ENCODE measurements around the gene SYCP2.

The SYCP2 gene

GRCh38 chr20:59835057-59835447, 98.4 kb downstream of the SYCP2 start:
- DNase-seq: no peak

GRCh38 chr20:59832406-59833363, 100.8 kb downstream of the SYCP2 start:
- no peak for DNase-seq

GRCh38 chr20:59831916-59832270, 101.5 kb downstream of the SYCP2 start:
- DNase-seq: no peak

- no peak for DNase-seq
Measured at GRCh38 chr20:59831024-59831915, 102.2 kb downstream of the SYCP2 start.

- DNase-seq: no peak
Measured at GRCh38 chr20:59830665-59831023, 102.8 kb downstream of the SYCP2 start.

GRCh38 chr20:59829786-59830664, 103.4 kb downstream of the SYCP2 start:
- no peak for DNase-seq

- DNase-seq: no peak
Measured at GRCh38 chr20:59829054-59829785, 104.2 kb downstream of the SYCP2 start.

- no peak for DNase-seq
Measured at GRCh38 chr20:59828125-59829053, 105.0 kb downstream of the SYCP2 start.

GRCh38 chr20:59827138-59828056, 106.0 kb downstream of the SYCP2 start:
- DNase-seq: no peak

GRCh38 chr20:59825944-59826759, 107.3 kb downstream of the SYCP2 start:
- no peak for DNase-seq

GRCh38 chr20:59825563-59825920, 107.9 kb downstream of the SYCP2 start:
- no peak for DNase-seq

- DNase-seq: no peak
Measured at GRCh38 chr20:59824711-59825562, 108.5 kb downstream of the SYCP2 start.

- no peak for DNase-seq
Measured at GRCh38 chr20:59823491-59824259, 109.8 kb downstream of the SYCP2 start.

- DNase-seq: no peak
Measured at GRCh38 chr20:59823030-59823423, 110.4 kb downstream of the SYCP2 start.

- no peak for DNase-seq
Measured at GRCh38 chr20:59822291-59823029, 111.0 kb downstream of the SYCP2 start.

GRCh38 chr20:59821788-59822187, 111.6 kb downstream of the SYCP2 start:
- no peak for DNase-seq

Measured in stimulated activated CD4-positive, alpha-beta T cell treated with anti-CD3 and anti-CD28 coated beads, Interleukin-4, amount 100 ng/mL, for 24 hours (primary cell).